ENCODE results near the gene CT47C1. TPM values are rescaled to one million over a fixed set of nuclear protein-coding genes. Genes with fewer than 3 reads are reported as not detected.
"Not testable (repeated sequence)": the region's sequence is repeated elsewhere in the genome, so short reads cannot be mapped to it uniquely, and the experiment has no call there.

The CT47C1 gene
- total RNA-seq: not detected in 2 replicates

- no peak for DNase-seq (ENCODE audit: low read depth in 2 of 2)
Measured at GRCh38 chrX:119072744-119073143, at the start of gene CT47C1. TSS of gene CT47C1 (plus strand) at chrX:119072993. CDS start at chrX:119073226, 233 bp downstream.

GRCh38 chrX:119025900-119026299 is 46.9 kb upstream of the CT47C1 start:
- no peak for DNase-seq (ENCODE audit: low read depth in 2 of 2)

GRCh38 chrX:119026344-119026743 is 46.4 kb upstream of the CT47C1 start:
- not testable (repeated sequence) for DNase-seq (ENCODE audit: low read depth in 2 of 2)

DNA sequence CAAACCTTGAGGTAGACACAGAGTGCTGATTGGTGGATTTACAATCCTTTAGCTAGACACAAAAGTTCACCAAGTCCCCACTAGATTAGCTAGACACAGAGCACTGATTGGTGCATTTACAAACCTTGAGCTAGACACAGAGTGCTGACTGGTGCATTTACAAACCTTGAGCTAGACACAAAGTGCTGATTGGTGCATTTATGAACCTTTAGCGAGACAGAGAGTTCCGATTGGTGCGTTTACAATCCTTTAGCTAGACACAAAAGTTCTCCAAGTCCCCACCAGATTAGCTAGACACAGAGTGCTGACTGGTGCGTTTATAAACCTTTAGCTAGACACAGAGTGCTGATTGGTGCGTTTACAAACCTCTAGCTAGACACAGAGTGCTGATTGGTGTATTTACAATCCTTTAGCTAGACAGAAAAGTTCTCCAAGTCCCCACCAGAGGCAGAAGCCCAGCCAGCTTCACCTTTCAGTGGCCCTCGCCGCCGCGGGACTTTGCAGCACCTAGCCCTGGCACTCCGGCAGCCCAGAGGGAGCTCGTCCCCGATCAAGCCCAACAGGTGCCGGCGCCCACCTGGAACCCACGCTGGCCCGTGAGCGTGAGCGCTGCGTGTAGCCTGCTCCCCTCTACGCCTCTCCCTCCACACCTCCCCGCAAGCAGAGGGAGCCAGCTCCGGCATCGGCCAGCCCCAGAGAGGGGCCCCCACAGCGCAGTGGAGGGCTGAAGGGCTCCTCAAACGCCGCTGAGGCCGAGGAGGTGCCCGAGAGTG is 44.6 kb upstream of the CT47C1 start:
- not testable (repeated sequence) for DNase-seq (ENCODE audit: low read depth in 2 of 2)

GRCh38 chrX:119028733-119029330 is 44.0 kb upstream of the CT47C1 start:
- DNase-seq (ENCODE audit: low read depth in 2 of 2): no peak

- not testable (repeated sequence) for DNase-seq (ENCODE audit: low read depth in 2 of 2)
Measured at GRCh38 chrX:119029656-119030055, 43.1 kb upstream of the CT47C1 start.

GRCh38 chrX:119030990-119031389 is 41.8 kb upstream of the CT47C1 start:
- peak; percentile 18 to 57 for DNase-seq (ENCODE audit: low read depth in 2 of 2)

- no peak for DNase-seq (ENCODE audit: low read depth in 2 of 2)
Measured at GRCh38 chrX:119036107-119037029, 36.4 kb upstream of the CT47C1 start.

DNA sequence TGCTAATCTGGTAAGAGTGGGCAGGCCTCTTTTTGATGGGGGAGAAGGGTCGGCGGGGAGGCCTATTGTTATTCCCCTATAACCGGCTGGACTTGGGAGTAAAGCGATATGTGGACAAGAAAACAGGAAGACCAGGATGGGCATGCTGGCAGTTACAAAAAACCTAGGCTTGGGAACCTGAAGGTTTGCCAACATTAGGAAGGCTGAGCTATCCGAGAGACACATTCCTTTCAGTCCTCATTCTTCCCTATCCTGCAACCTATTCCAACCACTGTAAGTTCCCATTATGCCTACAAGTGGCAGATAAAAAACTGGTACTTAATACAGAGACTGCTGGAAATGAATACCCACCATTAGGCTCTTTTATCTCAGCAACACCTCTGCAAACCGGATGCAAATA is 32.4 kb upstream of the CT47C1 start:
- peak; percentile 28 to 52 for DNase-seq (ENCODE audit: low read depth in 2 of 2)

DNA sequence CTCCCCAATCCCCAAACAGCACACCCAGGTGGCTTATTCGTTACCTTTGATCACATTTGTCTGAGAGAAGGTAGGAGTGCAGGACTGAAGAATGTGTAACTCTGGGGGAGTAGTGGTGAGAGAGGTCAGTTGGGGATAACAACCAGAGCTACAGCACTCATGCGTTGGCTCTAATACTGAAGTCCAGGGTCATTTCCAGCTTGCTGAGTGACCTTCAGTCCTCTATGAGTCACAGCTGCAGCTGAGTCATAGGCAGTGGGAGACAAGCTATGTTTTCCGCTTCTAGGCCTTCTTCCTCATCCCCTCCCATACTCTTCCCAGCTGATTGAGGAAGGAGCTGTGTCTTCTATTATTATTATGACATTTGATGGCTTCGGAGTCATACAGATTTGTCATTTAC is 31.6 kb upstream of the CT47C1 start:
- DNase-seq (ENCODE audit: low read depth in 2 of 2): peak; percentile 86 to 91

DNA sequence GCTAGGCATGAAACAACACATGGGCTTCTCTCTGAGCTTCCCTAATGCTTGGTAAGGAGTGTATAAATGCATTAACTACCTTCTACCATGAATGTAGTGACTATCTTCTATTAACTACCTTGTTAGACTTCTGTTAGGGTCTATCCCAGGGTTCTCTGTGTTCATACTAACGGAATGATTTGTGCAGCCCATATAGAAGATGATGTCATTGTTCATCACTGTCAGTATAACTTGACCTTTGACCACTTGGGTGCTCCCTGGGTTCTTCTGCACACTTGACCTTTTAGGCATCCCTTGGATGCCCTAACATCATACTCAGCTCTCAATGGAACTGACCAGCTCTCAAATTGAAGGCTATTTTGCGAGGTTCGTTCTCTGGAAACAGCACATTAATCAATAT is 30.8 kb upstream of the CT47C1 start:
- no peak for DNase-seq (ENCODE audit: low read depth in 2 of 2)

DNA sequence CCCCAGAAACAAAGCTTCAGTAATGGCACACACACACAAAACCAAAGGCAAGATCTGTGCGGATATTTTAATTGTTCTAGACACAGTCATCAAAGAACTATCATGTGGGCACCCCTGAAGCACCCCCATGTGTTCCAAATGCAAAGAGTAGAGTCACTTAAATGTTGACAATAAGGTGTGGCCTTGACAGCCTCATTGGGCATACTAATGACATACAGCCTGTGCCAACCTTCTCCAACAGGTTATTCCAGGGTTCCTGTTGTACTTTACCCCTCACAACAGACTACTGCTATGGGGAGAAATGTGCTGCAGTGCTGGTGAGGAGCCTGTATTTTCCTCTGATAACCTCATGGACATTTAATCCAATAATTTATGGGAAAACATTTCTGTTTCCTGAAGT is 29.8 kb upstream of the CT47C1 start:
- no peak for DNase-seq (ENCODE audit: low read depth in 2 of 2)

GRCh38 chrX:119045884-119046283 is 26.9 kb upstream of the CT47C1 start:
- DNase-seq (ENCODE audit: low read depth in 2 of 2): no peak

DNA sequence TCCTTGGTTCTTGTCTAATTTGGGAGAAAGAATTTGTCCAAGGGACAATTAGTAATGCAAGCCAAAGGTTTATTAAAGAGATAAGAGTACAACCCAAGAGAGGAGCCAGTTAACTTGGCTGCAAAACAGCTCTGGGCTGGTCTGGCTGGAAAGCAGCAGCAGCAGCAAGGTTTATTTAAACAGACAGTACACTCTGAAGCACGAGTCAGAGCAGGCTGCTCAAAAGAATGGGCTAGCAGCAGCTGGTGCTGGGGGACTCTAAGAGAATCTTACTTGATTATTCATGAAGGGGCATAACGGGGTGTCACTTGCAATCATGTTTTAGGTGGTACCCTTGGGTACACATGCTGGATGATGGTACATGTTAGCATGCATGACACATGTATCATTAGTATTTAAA is 17.1 kb upstream of the CT47C1 start:
- DNase-seq (ENCODE audit: low read depth in 2 of 2): no peak

GRCh38 chrX:119062750-119063374 is 9.9 kb upstream of the CT47C1 start:
- DNase-seq (ENCODE audit: low read depth in 2 of 2): no peak

GRCh38 chrX:119063428-119063827 is 9.4 kb upstream of the CT47C1 start:
- DNase-seq (ENCODE audit: low read depth in 2 of 2): no peak

- DNase-seq (ENCODE audit: low read depth in 2 of 2): peak; percentile 67 to 73
Measured at GRCh38 chrX:119067023-119067739, 5.6 kb upstream of the CT47C1 start.

DNA sequence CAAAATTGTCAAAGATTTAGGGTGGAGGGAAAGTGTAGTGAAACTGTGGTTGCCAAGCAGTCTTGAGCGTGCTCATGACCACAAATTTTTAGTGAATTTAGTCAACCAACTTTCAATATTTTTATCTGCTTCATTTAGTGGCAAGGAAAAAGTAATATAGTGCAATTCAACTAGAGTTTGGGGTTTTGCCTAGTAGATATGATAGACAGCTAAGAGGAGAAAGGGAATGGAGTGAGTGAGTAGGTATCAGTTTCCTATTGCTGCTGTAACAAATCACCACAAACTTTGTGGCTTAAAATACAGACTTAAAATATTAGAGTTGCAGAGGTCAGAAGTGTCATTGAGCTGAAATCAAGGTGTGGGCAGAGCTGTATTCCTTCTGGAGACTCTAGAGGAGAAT is 3.7 kb upstream of the CT47C1 start:
- no peak for DNase-seq (ENCODE audit: low read depth in 2 of 2)

DNA sequence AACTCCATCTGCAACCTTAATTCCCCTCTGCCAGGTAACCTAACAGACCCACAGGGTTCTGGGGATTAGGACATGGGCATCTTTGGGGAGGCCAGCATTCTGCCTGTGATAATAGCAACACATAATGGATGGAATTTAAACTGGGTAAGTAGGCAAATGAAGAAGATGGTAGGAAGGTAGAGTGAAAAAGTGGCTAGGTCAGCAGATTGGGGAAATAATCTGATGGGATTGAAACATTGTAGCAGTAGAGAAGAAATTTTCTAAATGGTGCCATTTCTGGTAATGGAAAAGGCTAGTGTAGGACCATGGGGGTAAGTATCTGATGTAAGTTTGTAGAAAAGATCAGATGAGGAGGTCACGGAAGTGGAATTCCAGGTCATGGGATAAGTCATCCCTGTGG is 3.0 kb upstream of the CT47C1 start:
- DNase-seq (ENCODE audit: low read depth in 2 of 2): no peak

DNA sequence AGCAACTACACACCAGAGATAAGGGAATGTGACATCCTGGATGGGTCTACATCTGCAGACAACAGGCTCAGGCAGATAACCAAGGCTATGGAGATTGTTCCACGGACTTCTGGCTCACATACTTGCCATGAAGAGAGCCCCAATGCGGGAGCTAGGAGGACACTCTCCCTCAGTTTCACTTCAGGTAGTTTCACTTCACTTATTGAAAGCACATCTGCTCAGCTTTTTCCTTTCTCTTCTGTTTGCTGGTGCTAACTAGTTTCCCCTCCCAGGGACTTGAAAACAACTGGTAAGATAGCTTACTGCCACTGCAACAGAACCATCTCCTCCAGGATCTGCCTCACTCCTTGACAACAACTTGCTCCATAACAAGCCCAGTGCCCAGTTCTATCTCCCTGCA is 1.4 kb upstream of the CT47C1 start:
- no peak for DNase-seq (ENCODE audit: low read depth in 2 of 2)
